HEK293 (cell line): ENCODE results near the gene RHBG.

Experiments used
- CTCF ChIA-PET: fragments of 350-600 bp; formaldehyde crosslinking; extraction: SDS; loops from one replicate; lab custom pipeline; 2021; ENCODE audit warnings: antibody characterized with exemption; lab: Yijun Ruan, JAX
- POLR2A ChIA-PET: fragments of 300-600 bp; formaldehyde crosslinking; extraction: SDS; loops from one replicate; lab custom pipeline; 2020; ENCODE audit warnings: antibody characterized with exemption, inconsistent platforms; lab: Yijun Ruan, JAX
- H3K27ac ChIP-seq: fragments of 200-500 bp; sonication (Bioruptor generic); 2 replicates; pipeline ENCODE4 v1.5.1; 2014; ENCODE audit warnings: low read depth, low read length, control low read depth, inconsistent platforms; ENCODE audit errors: extremely low read depth
- H3K36me3 ChIP-seq, 2 experiments: fragments of 200-500 bp in 1 of 2; sonication (Bioruptor generic) in 1 of 2; 1 replicate in 1 of 2; 2 replicates in 1 of 2; pipeline ENCODE4 v1.5.1; 2014 to 2017; ENCODE audit warnings: inconsistent platforms in 2 of 2, low read length in 2 of 2; ENCODE audit not compliant: control insufficient read depth in 2 of 2, insufficient read depth in 1 of 2
- H3K4me1 ChIP-seq: fragments of 200-500 bp; sonication (Bioruptor generic); 2 replicates; pipeline ENCODE4 v1.5.1; 2014; ENCODE audit warnings: mild to moderate bottlenecking, low read length, inconsistent platforms; ENCODE audit not compliant: control insufficient read depth, insufficient read depth
- H3K4me3 ChIP-seq: 2 replicates; pipeline ENCODE4 v1.5.1; 2011; ENCODE audit warnings: low read depth, mild to moderate bottlenecking, control low read depth, low read length, moderate library complexity
- H3K9me3 ChIP-seq: fragments of 200-500 bp; sonication (Bioruptor generic); 2 replicates; pipeline ENCODE4 v1.5.1; 2014; ENCODE audit warnings: low read depth, low read length, inconsistent platforms; ENCODE audit not compliant: control insufficient read depth, insufficient read depth
- TCF7L2 ChIP-seq: IDR thresholded peaks from 2 replicates; pipeline ENCODE4 v1.6.1; 2011; ENCODE audit warnings: low read depth, mild to moderate bottlenecking, inconsistent platforms, low read length, moderate library complexity, borderline replicate concordance
- WT1 ChIP-seq: fragments of 450-650 bp; formaldehyde crosslinking; IDR thresholded peaks from 2 replicates; pipeline ENCODE4 v1.5.1; 2016; ENCODE audit warnings: missing biosample characterization, missing genetic modification characterization
- ZBTB49 ChIP-seq: fragments of 450-650 bp; formaldehyde crosslinking; IDR thresholded peaks from 2 replicates; pipeline ENCODE4 v1.5.1; 2016; ENCODE audit warnings: missing biosample characterization, missing genetic modification characterization, low read depth
- ZBTB8A ChIP-seq: fragments of 450-650 bp; formaldehyde crosslinking; IDR thresholded peaks from 2 replicates; pipeline ENCODE4 v1.5.1; 2016; ENCODE audit warnings: missing biosample characterization, missing genetic modification characterization
- ZIC2 ChIP-seq: fragments of 450-650 bp; formaldehyde crosslinking; IDR thresholded peaks from 2 replicates; pipeline ENCODE4 v1.5.1; 2016; ENCODE audit warnings: missing biosample characterization, missing genetic modification characterization
- ZNF112 ChIP-seq: fragments of 450-650 bp; formaldehyde crosslinking; IDR thresholded peaks from 2 replicates; pipeline ENCODE4 v1.5.0; 2017; ENCODE audit warnings: missing biosample characterization, missing genetic modification characterization
- ZNF2 ChIP-seq: fragments of 450-650 bp; formaldehyde crosslinking; IDR thresholded peaks from 2 replicates; pipeline ENCODE4 v1.5.1; 2016; ENCODE audit warnings: missing biosample characterization, missing genetic modification characterization
- ZNF23 ChIP-seq: fragments of 450-650 bp; formaldehyde crosslinking; IDR thresholded peaks from 2 replicates; pipeline ENCODE4 v1.5.1; 2016; ENCODE audit warnings: missing biosample characterization, missing genetic modification characterization, borderline replicate concordance
- ZNF311 ChIP-seq: fragments of 450-650 bp; formaldehyde crosslinking; IDR thresholded peaks from 2 replicates; pipeline ENCODE4 v1.5.1; 2017; ENCODE audit warnings: missing biosample characterization, missing genetic modification characterization, borderline replicate concordance
- ZNF335 ChIP-seq: fragments of 450-650 bp; formaldehyde crosslinking; conservative IDR thresholded peaks from 2 replicates; pipeline ENCODE4 v1.5.1; 2016; ENCODE audit warnings: missing biosample characterization, missing genetic modification characterization
- ZNF350 ChIP-seq: fragments of 450-650 bp; formaldehyde crosslinking; IDR thresholded peaks from 2 replicates; pipeline ENCODE4 v1.5.0; 2017; ENCODE audit warnings: missing biosample characterization, mild to moderate bottlenecking, missing genetic modification characterization
- ZNF501 ChIP-seq: fragments of 450-650 bp; formaldehyde crosslinking; IDR thresholded peaks from 2 replicates; pipeline ENCODE4 v1.5.1; 2016; ENCODE audit warnings: missing biosample characterization, missing genetic modification characterization
- ZNF518A ChIP-seq: fragments of 450-650 bp; formaldehyde crosslinking; conservative IDR thresholded peaks from 2 replicates; pipeline ENCODE4 v1.5.1; 2016; ENCODE audit warnings: low read depth, missing biosample characterization, missing genetic modification characterization
- ZNF529 ChIP-seq: fragments of 450-650 bp; formaldehyde crosslinking; IDR thresholded peaks from 2 replicates; pipeline ENCODE4 v1.5.1; 2017; ENCODE audit warnings: missing genetic modification characterization, missing biosample characterization; ENCODE audit not compliant: insufficient replicate concordance
- ZNF560 ChIP-seq: fragments of 450-650 bp; formaldehyde crosslinking; IDR thresholded peaks from 2 replicates; pipeline ENCODE4 v1.5.1; 2017; ENCODE audit warnings: missing biosample characterization, missing genetic modification characterization, borderline replicate concordance
- ZNF585B ChIP-seq: fragments of 450-650 bp; formaldehyde crosslinking; IDR thresholded peaks from 2 replicates; pipeline ENCODE4 v1.5.1; 2016; ENCODE audit warnings: missing biosample characterization, missing genetic modification characterization
- ZNF792 ChIP-seq: fragments of 450-650 bp; formaldehyde crosslinking; IDR thresholded peaks from 2 replicates; pipeline ENCODE4 v1.5.1; 2016; ENCODE audit warnings: missing biosample characterization, missing genetic modification characterization
- TF ChIP-seq, protein P1 (sequence below): fragments of 450-650 bp; formaldehyde crosslinking; IDR thresholded peaks from 2 replicates; pipeline ENCODE4 v1.5.1; 2016; ENCODE audit warnings: missing biosample characterization, missing genetic modification characterization

The RHBG gene

DNA sequence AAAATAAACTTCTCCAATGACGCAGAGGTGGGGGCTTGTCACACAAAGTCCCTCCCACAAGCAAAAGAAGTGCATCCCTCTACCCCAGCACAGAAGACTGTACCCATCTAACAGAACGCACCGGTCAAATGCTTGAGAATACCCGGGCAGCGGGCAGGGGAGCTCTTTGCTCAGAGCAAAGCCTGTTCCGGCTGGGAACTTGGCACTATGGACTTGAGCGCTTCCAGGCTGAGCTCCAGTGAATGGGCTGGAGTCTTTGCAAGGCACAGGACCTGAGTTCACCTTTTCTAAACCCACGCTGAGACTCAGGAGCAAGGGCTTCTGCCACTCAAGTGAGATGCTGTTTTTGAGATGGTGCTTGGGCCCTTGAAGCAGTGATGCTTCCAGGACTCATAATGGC, 20.3 kb downstream of the RHBG start:
- Histone ChIP-seq H3K4me3 (no peak overlapping the region), H3K4me1 (no peaks in the 10 kb centered on the region), H3K9me3 (no peaks in the 10 kb centered on the region), H3K36me3 (no peaks in the 10 kb centered on the region), H3K27ac (no peak overlapping the region)
- no peak for TF ChIP-seq ZNF585B (tag by site-specific recombination)
- TF ChIP-seq ZNF335 (tag by site-specific recombination): no peak
- TF ChIP-seq ZBTB8A: no peak
- no peak for TF ChIP-seq WT1 (tag by site-specific recombination)
- TF ChIP-seq ZNF350 (tag by site-specific recombination): no peak
- TF ChIP-seq ZBTB49: no peak
- no peak for TF ChIP-seq ZNF2
- TF ChIP-seq ZNF311 (tag by site-specific recombination): no peak
- no peak for TF ChIP-seq ZNF112 (tag by site-specific recombination)
- no peak for TF ChIP-seq ZNF529 (tag by site-specific recombination)
- no peak for TF ChIP-seq ZNF23 (tag by site-specific recombination)
- TF ChIP-seq ZNF792 (tag by site-specific recombination): no peak
- TF ChIP-seq ZIC2 (tag by site-specific recombination): no peak
- TF ChIP-seq, protein P1, sequence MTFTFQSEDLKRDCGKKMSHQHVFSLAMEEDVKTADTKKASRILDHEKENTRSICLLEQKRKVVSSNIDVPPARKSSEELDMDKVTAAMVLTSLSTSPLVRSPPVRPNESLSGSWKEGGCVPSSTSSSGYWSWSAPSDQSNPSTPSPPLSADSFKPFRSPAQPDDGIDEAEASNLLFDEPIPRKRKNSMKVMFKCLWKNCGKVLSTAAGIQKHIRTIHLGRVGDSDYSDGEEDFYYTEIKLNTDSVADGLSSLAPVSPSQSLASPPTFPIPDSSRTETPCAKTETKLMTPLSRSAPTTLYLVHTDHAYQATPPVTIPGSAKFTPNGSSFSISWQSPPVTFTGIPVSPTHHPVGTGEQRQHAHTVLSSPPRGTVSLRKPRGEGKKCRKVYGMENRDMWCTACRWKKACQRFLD (tag by site-specific recombination): no peak
- no peak for TF ChIP-seq ZNF518A (tag by site-specific recombination)
- TF ChIP-seq ZNF560 (tag by site-specific recombination): no peak
- no peak for TF ChIP-seq ZNF501
- TF ChIP-seq TCF7L2: no peak
- CTCF ChIA-PET: interaction anchor here (0.6 to 17.5 kb wide), 3 partner anchors 61 to 288 kb away, joined by 3 to 439 read pairs (median 3); partner anchors contain the start of gene NES
- POLR2A ChIA-PET: interaction anchor here (0.5 kb wide), 1 partner anchor 22 kb away, joined by 3 read pairs; no protein-coding TSS in a partner anchor
